ENCODE measurements around the gene RCAN2.

Gene RCAN2

GRCh38 chr6:46490425-46491200 is 636 bp downstream of the RCAN2 start:
- Histone ChIP-seq H3K27ac (no peak overlapping the region), H3K27me3 (peaks cover 97% of the 10 kb centered on the region), H3K9me3 (no peaks in the 10 kb centered on the region), H3K4me1 (ENCODE audit: control insufficient read depth in 1 of 2, insufficient read depth in 1 of 2, low read depth in 1 of 2, low read length in 1 of 2) (peaks cover 6 to 10% of the 10 kb centered on the region in 2 experiments), H3K4me3 (ENCODE audit: low read depth in 1 of 2, low read length in 1 of 2) (no peak overlapping the region), H3K36me3 (no peaks in the 10 kb centered on the region)
- TF ChIP-seq CTCF (IDR thresholded peaks at IDR 0.05): no peak

GRCh38 chr6:46486181-46486580 is 5.1 kb downstream of the RCAN2 start:
- peaks cover 75% of the 10 kb centered on the region for H3K27me3 ChIP-seq
- TF ChIP-seq CTCF (IDR thresholded peaks at IDR 0.05): no peak
- no peaks in the 10 kb centered on the region for H3K36me3 ChIP-seq
- H3K4me1 ChIP-seq (ENCODE audit: control insufficient read depth in 1 of 2, insufficient read depth in 1 of 2, low read depth in 1 of 2, low read length in 1 of 2): peaks cover under 1 to 1% of the 10 kb centered on the region in 2 experiments
- no peak overlapping the region for H3K27ac ChIP-seq
- no peaks in the 10 kb centered on the region for H3K9me3 ChIP-seq
- H3K4me3 ChIP-seq (ENCODE audit: low read depth in 1 of 2, low read length in 1 of 2): no peak overlapping the region

- Histone ChIP-seq H3K4me3 (ENCODE audit: low read depth in 1 of 2, low read length in 1 of 2) (no peak overlapping the region), H3K27ac (no peak overlapping the region), H3K4me1 (ENCODE audit: control insufficient read depth in 1 of 2, insufficient read depth in 1 of 2, low read depth in 1 of 2, low read length in 1 of 2) (no peaks in the 10 kb centered on the region), H3K36me3 (no peaks in the 10 kb centered on the region), H3K27me3 (peaks cover 55% of the 10 kb centered on the region), H3K9me3 (no peaks in the 10 kb centered on the region)
- no peak for TF ChIP-seq CTCF (IDR thresholded peaks at IDR 0.05)
Observed at GRCh38 chr6:46484081-46484820, 7.0 kb downstream of the RCAN2 start.

GRCh38 chr6:46476301-46476700 is 14.9 kb downstream of the RCAN2 start:
- no peaks in the 10 kb centered on the region for H3K4me1 ChIP-seq (ENCODE audit: control insufficient read depth in 1 of 2, insufficient read depth in 1 of 2, low read depth in 1 of 2, low read length in 1 of 2)
- H3K9me3 ChIP-seq: no peaks in the 10 kb centered on the region
- H3K36me3 ChIP-seq: no peaks in the 10 kb centered on the region
- no peaks in the 10 kb centered on the region for H3K27me3 ChIP-seq
- H3K4me3 ChIP-seq (ENCODE audit: low read depth in 1 of 2, low read length in 1 of 2): no peak overlapping the region
- no peak for TF ChIP-seq CTCF (IDR thresholded peaks at IDR 0.05)
- H3K27ac ChIP-seq: no peak overlapping the region

GRCh38 chr6:46473881-46474280 is 17.4 kb downstream of the RCAN2 start:
- H3K4me1 ChIP-seq (ENCODE audit: control insufficient read depth in 1 of 2, insufficient read depth in 1 of 2, low read depth in 1 of 2, low read length in 1 of 2): no peaks in the 10 kb centered on the region
- H3K9me3 ChIP-seq: no peaks in the 10 kb centered on the region
- no peaks in the 10 kb centered on the region for H3K36me3 ChIP-seq
- no peak overlapping the region for H3K4me3 ChIP-seq (ENCODE audit: low read depth in 1 of 2, low read length in 1 of 2)
- no peak for TF ChIP-seq CTCF (IDR thresholded peaks at IDR 0.05)
- H3K27me3 ChIP-seq: no peaks in the 10 kb centered on the region
- H3K27ac ChIP-seq: no peak overlapping the region
